ENCODE measurements around the gene ABCC8.

- TF ChIP-seq POLR2AphosphoS5 (IDR thresholded peaks at IDR 0.05) (no peak), EP300 (IDR thresholded peaks at IDR 0.05) (no peak), POLR2A (IDR thresholded peaks at IDR 0.05) (no peak)
- TF ChIP-seq, protein P1, sequence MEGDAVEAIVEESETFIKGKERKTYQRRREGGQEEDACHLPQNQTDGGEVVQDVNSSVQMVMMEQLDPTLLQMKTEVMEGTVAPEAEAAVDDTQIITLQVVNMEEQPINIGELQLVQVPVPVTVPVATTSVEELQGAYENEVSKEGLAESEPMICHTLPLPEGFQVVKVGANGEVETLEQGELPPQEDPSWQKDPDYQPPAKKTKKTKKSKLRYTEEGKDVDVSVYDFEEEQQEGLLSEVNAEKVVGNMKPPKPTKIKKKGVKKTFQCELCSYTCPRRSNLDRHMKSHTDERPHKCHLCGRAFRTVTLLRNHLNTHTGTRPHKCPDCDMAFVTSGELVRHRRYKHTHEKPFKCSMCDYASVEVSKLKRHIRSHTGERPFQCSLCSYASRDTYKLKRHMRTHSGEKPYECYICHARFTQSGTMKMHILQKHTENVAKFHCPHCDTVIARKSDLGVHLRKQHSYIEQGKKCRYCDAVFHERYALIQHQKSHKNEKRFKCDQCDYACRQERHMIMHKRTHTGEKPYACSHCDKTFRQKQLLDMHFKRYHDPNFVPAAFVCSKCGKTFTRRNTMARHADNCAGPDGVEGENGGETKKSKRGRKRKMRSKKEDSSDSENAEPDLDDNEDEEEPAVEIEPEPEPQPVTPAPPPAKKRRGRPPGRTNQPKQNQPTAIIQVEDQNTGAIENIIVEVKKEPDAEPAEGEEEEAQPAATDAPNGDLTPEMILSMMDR (IDR thresholded peaks at IDR 0.05) = no peak
Measured at GRCh38 chr11:17477361-17477760, 716 bp upstream of the ABCC8 start.
